Mesenchymal stem cell (in vitro differentiated cells and primary cell): ENCODE results near the gene SHROOM1.
"Not testable (repeated sequence)": the region's sequence is repeated elsewhere in the genome, so short reads cannot be mapped to it uniquely, and the experiment has no call there.

Experiments used
- DNase-seq: peaks from one replicate; pipeline ENCODE4 v3.0.0-alpha.2; 2013
- H2AFZ ChIP-seq: one replicate; pipeline ENCODE4 v1.6.1; 2013; ENCODE audit warnings: low read depth, mild to moderate bottlenecking, control low read depth, inconsistent platforms, low read length, moderate library complexity
- H2AK5ac ChIP-seq: 2 replicates; pipeline ENCODE4 v1.6.1; 2013; ENCODE audit warnings: low read length, moderate library complexity, mild to moderate bottlenecking, inconsistent platforms; ENCODE audit not compliant: severe bottlenecking
- H2BK120ac ChIP-seq: one replicate; pipeline ENCODE4 v1.6.1; 2013; ENCODE audit warnings: low read depth, mild to moderate bottlenecking, inconsistent platforms, low read length, moderate library complexity
- H2BK12ac ChIP-seq, 2 experiments: one replicate each; pipeline ENCODE4 v1.6.1; 2013; ENCODE audit warnings: inconsistent platforms in 2 of 2, low read length in 2 of 2, mild to moderate bottlenecking in 2 of 2, moderate library complexity in 2 of 2, control low read depth in 1 of 2
- H2BK15ac ChIP-seq: one replicate; pipeline ENCODE4 v1.6.1; 2013; ENCODE audit warnings: mild to moderate bottlenecking, low read depth, inconsistent platforms; ENCODE audit not compliant: poor library complexity, severe bottlenecking
- H2BK5ac ChIP-seq: 2 replicates; pipeline ENCODE4 v1.6.1; 2013; ENCODE audit warnings: low read depth, mild to moderate bottlenecking, low read length, control low read depth, inconsistent platforms; ENCODE audit not compliant: poor library complexity, severe bottlenecking
- H3K14ac ChIP-seq, 2 experiments: one replicate each; pipeline ENCODE4 v1.6.1; 2013; ENCODE audit warnings: inconsistent platforms in 2 of 2, low read length in 2 of 2, control low read depth in 1 of 2, mild to moderate bottlenecking in 1 of 2, moderate library complexity in 1 of 2
- H3K18ac ChIP-seq, 2 experiments: one replicate each; pipeline ENCODE4 v1.6.1; 2013; ENCODE audit warnings: inconsistent platforms in 2 of 2, low read length in 2 of 2, control low read depth in 1 of 2, low read depth in 1 of 2, mild to moderate bottlenecking in 1 of 2
- H3K23ac ChIP-seq, 2 experiments: one replicate each; pipeline ENCODE4 v1.6.1; 2013; ENCODE audit warnings: inconsistent platforms in 2 of 2, low read length in 2 of 2, mild to moderate bottlenecking in 2 of 2, moderate library complexity in 2 of 2, control low read depth in 1 of 2
- H3K27ac ChIP-seq: 2 replicates; pipeline ENCODE4 v1.5.1; 2013; ENCODE audit warnings: mild to moderate bottlenecking, moderate library complexity, low read length, control low read depth, inconsistent platforms; ENCODE audit not compliant: poor library complexity, severe bottlenecking
- H3K27me3 ChIP-seq, 2 experiments: 2 replicates each; pipeline versions ENCODE4 v1.6.1 to v1.7.0; 2013; ENCODE audit warnings: low read length in 2 of 2, mild to moderate bottlenecking in 2 of 2, moderate library complexity in 2 of 2, control low read depth in 1 of 2, inconsistent platforms in 1 of 2; ENCODE audit not compliant: control insufficient read depth in 1 of 2, insufficient read depth in 1 of 2
- H3K36me3 ChIP-seq, 2 experiments: 2 replicates each; pipeline versions ENCODE4 v1.6.1 to v1.7.0; 2013; ENCODE audit warnings: low read length in 2 of 2, control low read depth in 1 of 2, inconsistent platforms in 1 of 2, low read depth in 1 of 2, mild to moderate bottlenecking in 1 of 2; ENCODE audit not compliant: insufficient read depth in 2 of 2, control insufficient read depth in 1 of 2
- H3K4ac ChIP-seq, 2 experiments: one replicate each; pipeline ENCODE4 v1.6.1; 2013; ENCODE audit warnings: inconsistent platforms in 2 of 2, low read length in 2 of 2, mild to moderate bottlenecking in 2 of 2, moderate library complexity in 2 of 2, control low read depth in 1 of 2, low read depth in 1 of 2
- H3K4me1 ChIP-seq: 2 replicates; pipeline ENCODE4 v1.6.1; 2013; ENCODE audit warnings: low read depth, low read length, control low read depth; ENCODE audit not compliant: control insufficient read depth, insufficient read depth
- H3K4me2 ChIP-seq: 2 replicates; pipeline ENCODE4 v1.6.1; 2013; ENCODE audit warnings: low read length, mild to moderate bottlenecking, inconsistent platforms; ENCODE audit not compliant: poor library complexity, severe bottlenecking
- H3K4me3 ChIP-seq, 2 experiments: 2 replicates each; pipeline versions ENCODE4 v1.5.1 to v1.7.0; 2013; ENCODE audit warnings: low read length in 2 of 2, mild to moderate bottlenecking in 2 of 2, control low read depth in 1 of 2, low read depth in 1 of 2; ENCODE audit not compliant: insufficient read depth in 1 of 2
- H3K79me1 ChIP-seq: replicated peaks from 2 replicates; pipeline ENCODE4 v1.6.1; 2013; ENCODE audit warnings: mild to moderate bottlenecking, control low read depth, low read length, inconsistent platforms; ENCODE audit not compliant: poor library complexity, severe bottlenecking
- H3K9ac ChIP-seq: 2 replicates; pipeline ENCODE4 v1.7.0; 2013; ENCODE audit warnings: mild to moderate bottlenecking, low read length, moderate library complexity
- H3K9me3 ChIP-seq: 2 replicates; pipeline ENCODE4 v1.7.0; 2013; ENCODE audit warnings: mild to moderate bottlenecking, low read length; ENCODE audit not compliant: control insufficient read depth
- H4K8ac ChIP-seq: one replicate; pipeline ENCODE4 v1.6.1; 2013; ENCODE audit warnings: inconsistent platforms, mild to moderate bottlenecking, low read length, moderate library complexity
- H4K91ac ChIP-seq: one replicate; pipeline ENCODE4 v1.6.1; 2013; ENCODE audit warnings: mild to moderate bottlenecking, low read length, inconsistent platforms
- WGBS: methylation state at CpG from one replicate; pipeline ENCODE4 v1.1.7; 2013; ENCODE audit warnings: mixed read lengths; 5-methylcytosine and 5-hydroxymethylcytosine counted together

Gene SHROOM1

GRCh38 chr5:132808448-132808847 lies 22.0 kb downstream of the SHROOM1 start:
- no peak overlapping the region for H4K91ac ChIP-seq
- no peak overlapping the region for H2BK5ac ChIP-seq
- H3K9ac ChIP-seq: no peak overlapping the region
- H3K36me3 ChIP-seq: no peaks in the 10 kb centered on the region
- no peak overlapping the region for H3K4me3 ChIP-seq
- H4K8ac ChIP-seq: no peak overlapping the region
- H3K4me2 ChIP-seq: no peak overlapping the region
- WGBS: 73% methylated on average over 2 of the region's 2 CpGs
- no peak overlapping the region for H3K18ac ChIP-seq
- DNase-seq: no peak
- no peaks in the 10 kb centered on the region for H3K79me1 ChIP-seq
- no peak overlapping the region for H2AFZ ChIP-seq
- H2BK15ac ChIP-seq: no peak overlapping the region
- no peak overlapping the region for H2BK120ac ChIP-seq
- no peak overlapping the region for H3K4ac ChIP-seq
- no peak overlapping the region for H3K14ac ChIP-seq
- H2AK5ac ChIP-seq: no peak overlapping the region
- no peak overlapping the region for H3K23ac ChIP-seq
- no peak overlapping the region for H2BK12ac ChIP-seq
- H3K9me3 ChIP-seq: no peaks in the 10 kb centered on the region
- peaks cover 25 to 43% of the 10 kb centered on the region in 2 experiments for H3K27me3 ChIP-seq
- peaks cover 5% of the 10 kb centered on the region for H3K4me1 ChIP-seq
- no peak overlapping the region for H3K27ac ChIP-seq

- Histone ChIP-seq H3K9ac (no peak overlapping the region), H4K91ac (no peak overlapping the region), H3K4me2 (no peak overlapping the region), H2AK5ac (no peak overlapping the region), H2BK5ac (no peak overlapping the region), H3K14ac (no peak overlapping the region), H3K18ac (no peak overlapping the region), H3K23ac (no peak overlapping the region), H2BK120ac (no peak overlapping the region), H3K36me3 (no peaks in the 10 kb centered on the region), H2AFZ (no peak overlapping the region), H3K9me3 (no peaks in the 10 kb centered on the region), H3K27me3 (peaks cover 16 to 40% of the 10 kb centered on the region in 2 experiments), H4K8ac (peak overlapping the region; percentile 47), H2BK15ac (no peak overlapping the region), H3K27ac (no peak overlapping the region), H3K4me3 (no peak overlapping the region), H3K4me1 (no peaks in the 10 kb centered on the region), H3K79me1 (no peaks in the 10 kb centered on the region), H3K4ac (no peak overlapping the region), H2BK12ac (no peak overlapping the region)
- DNase-seq: peak; percentile 15
- 66% methylated on average over 12 of the region's 12 CpGs for WGBS
Measured at GRCh38 chr5:132807163-132807838, 23.1 kb downstream of the SHROOM1 start.

- H2BK12ac ChIP-seq, H2BK120ac ChIP-seq, H2BK5ac ChIP-seq, H3K79me1 ChIP-seq, DNase-seq, H3K23ac ChIP-seq, H4K91ac ChIP-seq, H3K9me3 ChIP-seq, H3K27ac ChIP-seq, H3K4me2 ChIP-seq, H3K4me3 ChIP-seq, H3K9ac ChIP-seq, H2AFZ ChIP-seq, H2AK5ac ChIP-seq, H3K14ac ChIP-seq, H3K4ac ChIP-seq, H3K4me1 ChIP-seq, H4K8ac ChIP-seq, H2BK15ac ChIP-seq, H3K18ac ChIP-seq, H3K36me3 ChIP-seq: not testable (repeated sequence)
- WGBS: 88% methylated on average over 9 of the region's 12 CpGs
- peaks cover 14 to 40% of the 10 kb centered on the region in 2 experiments for H3K27me3 ChIP-seq
Measured at GRCh38 chr5:132806804-132807162, 23.7 kb downstream of the SHROOM1 start.

- not testable (repeated sequence) for H3K14ac ChIP-seq, H2BK15ac ChIP-seq, H3K9me3 ChIP-seq, H3K36me3 ChIP-seq, H3K23ac ChIP-seq, H3K9ac ChIP-seq, DNase-seq, H3K4me3 ChIP-seq, H2BK5ac ChIP-seq, H2AK5ac ChIP-seq, H3K79me1 ChIP-seq, H3K4ac ChIP-seq, H4K91ac ChIP-seq, H4K8ac ChIP-seq, H3K4me1 ChIP-seq, H3K27ac ChIP-seq, H3K4me2 ChIP-seq, H3K18ac ChIP-seq, H2AFZ ChIP-seq, H2BK12ac ChIP-seq, H2BK120ac ChIP-seq
- WGBS: no CpG with 5 or more reads among the region's 6 CpGs
- peaks cover 19 to 40% of the 10 kb centered on the region in 2 experiments for H3K27me3 ChIP-seq
Measured at GRCh38 chr5:132805872-132806271, 24.6 kb downstream of the SHROOM1 start.
